GM18511 (cell line): ENCODE measurements around the gene PSMB9.

ENCODE experiments used
- ATAC-seq: cut with Tn5 transposase; IDR thresholded peaks from one replicate; pipeline ENCODE4 v1.9.1; 2021; ENCODE audit warnings: mild to moderate bottlenecking, moderate library complexity; ENCODE audit not compliant: unreplicated experiment

Gene PSMB9

DNA sequence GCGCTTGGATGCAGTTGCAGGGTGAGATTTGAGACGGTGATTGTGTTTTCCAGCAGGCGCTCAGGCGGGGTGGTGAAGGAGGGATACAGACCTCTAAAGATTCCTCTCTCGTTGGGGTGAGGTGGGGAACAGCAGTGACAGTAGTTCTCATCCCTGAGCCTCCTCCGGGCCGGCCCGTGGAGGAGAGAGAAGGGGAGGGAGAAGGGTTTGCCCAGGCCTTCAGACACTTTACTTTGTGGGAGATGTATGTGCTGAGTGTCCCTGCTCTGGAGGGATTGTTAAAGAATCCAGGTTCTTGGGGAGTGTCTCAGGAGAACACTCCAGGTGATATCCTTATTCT, 41.0 kb downstream of the PSMB9 start:
- ATAC-seq: peak; percentile 18

DNA sequence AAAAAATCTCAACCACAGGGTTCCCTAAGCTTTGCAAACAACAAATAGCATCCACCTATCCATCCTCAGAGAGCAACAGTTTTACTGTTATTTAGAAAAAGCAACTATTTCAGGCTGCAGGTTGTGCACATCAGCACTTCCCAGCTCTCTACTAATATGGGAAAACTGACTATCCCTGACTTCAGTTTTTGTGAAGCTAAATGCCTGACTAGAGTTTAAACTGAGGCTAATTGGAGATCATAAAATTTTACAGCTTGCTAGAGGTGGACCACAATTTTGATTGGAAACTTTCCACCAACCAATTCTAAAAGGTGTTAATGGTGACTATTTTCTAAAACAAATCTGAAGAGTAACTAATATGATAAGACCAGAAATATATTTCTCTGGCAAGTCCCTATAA, 50.0 kb downstream of the PSMB9 start:
- no peak for ATAC-seq

DNA sequence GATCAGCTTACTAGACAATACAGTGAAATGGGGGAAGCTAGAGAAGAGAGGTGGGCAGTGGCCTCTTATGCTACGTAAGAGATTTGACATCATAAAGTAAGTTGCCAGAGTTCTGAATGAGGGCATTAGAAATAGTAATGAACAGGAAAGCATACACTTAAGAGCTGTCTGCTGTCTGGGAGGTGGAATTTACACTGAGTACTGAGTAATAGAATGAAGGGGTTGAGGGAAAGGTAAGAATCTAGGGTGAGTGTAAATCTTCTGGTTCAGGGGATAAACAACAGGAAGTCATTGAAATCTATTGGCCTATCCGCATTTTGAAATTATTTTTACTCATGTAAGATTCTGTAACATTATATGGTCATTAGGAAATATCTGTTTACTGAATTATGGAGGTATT, 51.1 kb downstream of the PSMB9 start:
- no peak for ATAC-seq

- no peak for ATAC-seq
Observed at GRCh38 chr6:32906539-32906938, 52.5 kb downstream of the PSMB9 start.

DNA sequence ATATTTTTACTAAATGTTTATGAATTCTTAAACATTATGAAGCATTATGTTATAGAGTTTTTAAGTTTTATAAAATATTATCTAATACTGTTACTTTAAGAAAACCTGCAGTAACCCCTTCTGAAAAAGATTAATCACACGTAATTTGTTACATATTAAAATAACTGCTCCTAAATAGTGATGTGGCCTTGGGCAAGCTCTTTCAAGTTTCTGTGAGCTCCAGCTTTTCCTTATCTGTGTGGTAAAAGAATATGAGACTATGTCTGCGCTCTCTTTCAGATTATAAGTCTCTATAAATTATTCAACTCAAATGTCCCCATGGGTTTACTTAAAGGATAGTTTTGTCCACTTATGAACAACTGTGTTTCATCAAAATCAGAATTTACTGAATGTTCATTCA, 54.9 kb downstream of the PSMB9 start:
- no peak for ATAC-seq
